ENCODE data around the gene DOCK9. TPM values are rescaled to one million over a fixed set of nuclear protein-coding genes. Genes with fewer than 3 reads are reported as not detected.

DOCK9 gene
- polyA plus RNA-seq, 1 experiment, result 14.5 TPM

- DNase-seq (ENCODE audit: low read depth), result no peak
- H3K4me3 ChIP-seq (ENCODE audit: low read depth, low read length), result no peak overlapping the region
- H3K36me3 ChIP-seq (ENCODE audit: control insufficient read depth, insufficient read depth, low read length), result no peaks in the 10 kb centered on the region
- peaks cover 2% of the 10 kb centered on the region for H3K27me3 ChIP-seq (ENCODE audit: control insufficient read depth, insufficient read depth, low read length)
- ChIA-PET CTCF (no interaction called here), POLR2A (no interaction called here)
- no peak for TF ChIP-seq CTCF (IDR thresholded peaks at IDR 0.05; ENCODE audit: insufficient read depth, low read depth, low read length)
Measured at GRCh38 chr13:98781470-98781869, 196.4 kb downstream of the DOCK9 start.

- no peak for DNase-seq (ENCODE audit: low read depth)
- H3K4me3 ChIP-seq (ENCODE audit: low read depth, low read length), result no peak overlapping the region
- CTCF ChIA-PET, result no interaction called here
- POLR2A ChIA-PET, result no interaction called here
- peaks cover 2% of the 10 kb centered on the region for H3K27me3 ChIP-seq (ENCODE audit: control insufficient read depth, insufficient read depth, low read length)
- no peaks in the 10 kb centered on the region for H3K36me3 ChIP-seq (ENCODE audit: control insufficient read depth, insufficient read depth, low read length)
- no peak for TF ChIP-seq CTCF (IDR thresholded peaks at IDR 0.05; ENCODE audit: insufficient read depth, low read depth, low read length)
Measured at GRCh38 chr13:98781045-98781444, 196.8 kb downstream of the DOCK9 start.

GRCh38 chr13:98780451-98780850 is 197.4 kb downstream of the DOCK9 start:
- TF ChIP-seq CTCF (IDR thresholded peaks at IDR 0.05; ENCODE audit: insufficient read depth, low read depth, low read length), result no peak
- CTCF ChIA-PET, result no interaction called here
- no peak for DNase-seq (ENCODE audit: low read depth)

GRCh38 chr13:98779695-98780094 is 198.2 kb downstream of the DOCK9 start:
- ChIA-PET CTCF (no interaction called here), POLR2A (no interaction called here)
- no peak for DNase-seq (ENCODE audit: low read depth)
- Histone ChIP-seq H3K36me3 (ENCODE audit: control insufficient read depth, insufficient read depth, low read length) (no peaks in the 10 kb centered on the region), H3K27me3 (ENCODE audit: control insufficient read depth, insufficient read depth, low read length) (peaks cover 2% of the 10 kb centered on the region), H3K4me3 (ENCODE audit: low read depth, low read length) (no peak overlapping the region)
- TF ChIP-seq CTCF (IDR thresholded peaks at IDR 0.05; ENCODE audit: insufficient read depth, low read depth, low read length), result no peak

More at GRCh38 chr13:98780451-98780850, 197.4 kb downstream of the DOCK9 start:
- POLR2A ChIA-PET, result no interaction called here
- Histone ChIP-seq H3K27me3 (ENCODE audit: control insufficient read depth, insufficient read depth, low read length) (peaks cover 2% of the 10 kb centered on the region), H3K4me3 (ENCODE audit: low read depth, low read length) (no peak overlapping the region), H3K36me3 (ENCODE audit: control insufficient read depth, insufficient read depth, low read length) (no peaks in the 10 kb centered on the region)

- no peak for TF ChIP-seq CTCF (IDR thresholded peaks at IDR 0.05; ENCODE audit: insufficient read depth, low read depth, low read length)
- H3K36me3 ChIP-seq (ENCODE audit: control insufficient read depth, insufficient read depth, low read length), result no peaks in the 10 kb centered on the region
- no peaks in the 10 kb centered on the region for H3K27me3 ChIP-seq (ENCODE audit: control insufficient read depth, insufficient read depth, low read length)
- CTCF ChIA-PET, result no interaction called here
- H3K4me3 ChIP-seq (ENCODE audit: low read depth, low read length), result no peak overlapping the region
- no peak for DNase-seq (ENCODE audit: low read depth)
- POLR2A ChIA-PET, result no interaction called here
Measured at GRCh38 chr13:98778749-98779148, 199.1 kb downstream of the DOCK9 start.

All from BJ (cell line).